NT2/D1 (cell line): ENCODE measurements around the gene PDSS2.
"Not testable (repeated sequence)": the region's sequence is repeated elsewhere in the genome, so short reads cannot be mapped to it uniquely, and the experiment has no call there.

Experiments
- DNase-seq: peaks from one replicate; pipeline ENCODE4 v3.0.0-alpha.2; 2011; ENCODE audit warnings: low read depth, low spot score
- H3K27me3 ChIP-seq: 2 replicates; pipeline ENCODE4 v1.6.0; 2011; ENCODE audit warnings: mild to moderate bottlenecking; ENCODE audit not compliant: insufficient read length, insufficient read depth
- H3K36me3 ChIP-seq: 2 replicates; pipeline ENCODE4 v1.6.1; 2011; ENCODE audit warnings: mild to moderate bottlenecking, low read length, mixed read lengths; ENCODE audit not compliant: insufficient read depth, insufficient read length
- H3K4me1 ChIP-seq: 2 replicates; pipeline ENCODE4 v1.5.1; 2011; ENCODE audit not compliant: insufficient read depth, insufficient read length
- H3K4me3 ChIP-seq: 2 replicates; pipeline ENCODE4 v1.5.1; 2011; ENCODE audit warnings: low read depth; ENCODE audit not compliant: insufficient read length
- H3K9ac ChIP-seq: 2 replicates; pipeline ENCODE4 v1.6.0; 2011; ENCODE audit warnings: low read depth; ENCODE audit not compliant: insufficient read length
- H3K9me3 ChIP-seq: 2 replicates; pipeline ENCODE4 v1.5.1; 2011; ENCODE audit warnings: mild to moderate bottlenecking, low read length; ENCODE audit not compliant: insufficient read depth
- SUZ12 ChIP-seq: IDR thresholded peaks from 2 replicates; pipeline ENCODE4 v1.6.1; 2011; ENCODE audit not compliant: insufficient read length, insufficient read depth; ENCODE audit errors: extremely low read depth
- YY1 ChIP-seq: IDR thresholded peaks from 2 replicates; pipeline ENCODE4 v1.6.1; 2011; ENCODE audit not compliant: insufficient read length, insufficient read depth
- ZNF274 ChIP-seq: IDR thresholded peaks from 2 replicates; pipeline ENCODE4 v1.6.1; 2011; ENCODE audit warnings: mild to moderate bottlenecking, low read depth, low read length

The PDSS2 gene

GRCh38 chr6:107441682-107442081 lies 17.7 kb downstream of the PDSS2 start:
- Histone ChIP-seq H3K4me3 (no peak overlapping the region), H3K4me1 (no peaks in the 10 kb centered on the region), H3K9me3 (peaks cover 13% of the 10 kb centered on the region), H3K36me3 (no peaks in the 10 kb centered on the region), H3K27me3 (no peaks in the 10 kb centered on the region), H3K9ac (no peak overlapping the region)
- no peak for TF ChIP-seq SUZ12
- TF ChIP-seq ZNF274: no peak
- TF ChIP-seq YY1: no peak
- DNase-seq: no peak

GRCh38 chr6:107440936-107441335 lies 18.4 kb downstream of the PDSS2 start:
- Histone ChIP-seq H3K27me3 (no peaks in the 10 kb centered on the region), H3K36me3 (no peaks in the 10 kb centered on the region), H3K4me3 (no peak overlapping the region), H3K9ac (no peak overlapping the region), H3K4me1 (no peaks in the 10 kb centered on the region), H3K9me3 (peaks cover 8% of the 10 kb centered on the region; the same call in 1 of the 2 replicates)
- no peak for TF ChIP-seq SUZ12
- no peak for TF ChIP-seq YY1
- TF ChIP-seq ZNF274: no peak
- no peak for DNase-seq

GRCh38 chr6:107439406-107439805 lies 20.0 kb downstream of the PDSS2 start:
- no peaks in the 10 kb centered on the region for H3K9me3 ChIP-seq
- H3K9ac ChIP-seq: no peak overlapping the region
- no peaks in the 10 kb centered on the region for H3K27me3 ChIP-seq
- DNase-seq: no peak
- H3K4me1 ChIP-seq: no peaks in the 10 kb centered on the region
- no peak overlapping the region for H3K4me3 ChIP-seq
- TF ChIP-seq SUZ12 (no peak), YY1 (no peak), ZNF274 (no peak)
- H3K36me3 ChIP-seq: no peaks in the 10 kb centered on the region

GRCh38 chr6:107437691-107438090 lies 21.7 kb downstream of the PDSS2 start:
- no peaks in the 10 kb centered on the region for H3K4me1 ChIP-seq
- TF ChIP-seq YY1 (no peak), ZNF274 (no peak), SUZ12 (no peak)

GRCh38 chr6:107436881-107437280 lies 22.5 kb downstream of the PDSS2 start:
- Histone ChIP-seq H3K4me3 (no peak overlapping the region), H3K9me3 (no peaks in the 10 kb centered on the region), H3K4me1 (no peaks in the 10 kb centered on the region), H3K9ac (no peak overlapping the region), H3K27me3 (no peaks in the 10 kb centered on the region), H3K36me3 (no peaks in the 10 kb centered on the region)
- DNase-seq: no peak
- TF ChIP-seq SUZ12 (no peak), YY1 (no peak), ZNF274 (no peak)

More at GRCh38 chr6:107437691-107438090, 21.7 kb downstream of the PDSS2 start:
- H3K36me3 ChIP-seq: no peaks in the 10 kb centered on the region
- DNase-seq: no peak
- no peaks in the 10 kb centered on the region for H3K27me3 ChIP-seq
- H3K9ac ChIP-seq: no peak overlapping the region
- H3K4me3 ChIP-seq: no peak overlapping the region
- no peaks in the 10 kb centered on the region for H3K9me3 ChIP-seq

GRCh38 chr6:107435798-107436197 lies 23.6 kb downstream of the PDSS2 start:
- no peaks in the 10 kb centered on the region for H3K36me3 ChIP-seq
- no peaks in the 10 kb centered on the region for H3K9me3 ChIP-seq
- DNase-seq: no peak
- no peaks in the 10 kb centered on the region for H3K4me1 ChIP-seq
- H3K27me3 ChIP-seq: no peaks in the 10 kb centered on the region
- no peak overlapping the region for H3K9ac ChIP-seq
- no peak overlapping the region for H3K4me3 ChIP-seq
- TF ChIP-seq SUZ12 (no peak), YY1 (no peak), ZNF274 (no peak)

GRCh38 chr6:107434812-107435211 lies 24.6 kb downstream of the PDSS2 start:
- no peak overlapping the region for H3K4me3 ChIP-seq
- no peak overlapping the region for H3K9ac ChIP-seq
- no peak for TF ChIP-seq YY1
- no peak for TF ChIP-seq SUZ12
- no peak for TF ChIP-seq ZNF274
- no peaks in the 10 kb centered on the region for H3K36me3 ChIP-seq
- no peaks in the 10 kb centered on the region for H3K4me1 ChIP-seq
- no peaks in the 10 kb centered on the region for H3K27me3 ChIP-seq
- no peak for DNase-seq
- H3K9me3 ChIP-seq: no peaks in the 10 kb centered on the region

GRCh38 chr6:107425951-107426350 lies 33.4 kb downstream of the PDSS2 start:
- not testable (repeated sequence) for H3K27me3 ChIP-seq, DNase-seq, H3K9ac ChIP-seq, H3K36me3 ChIP-seq, H3K4me3 ChIP-seq, H3K4me1 ChIP-seq
- peaks cover 19% of the 10 kb centered on the region; the same call in 1 of the 2 replicates for H3K9me3 ChIP-seq
